Dendritic cell treated with granulocyte-macrophage colony-stimulating factor and Interleukin-4, amounts not matched to agents 40 ng/mL and 50 ng/mL, for 4 days (primary cell): ENCODE data around the gene CCDC188.

Experiments
- H3K27ac Mint-ChIP-seq: one replicate; pipeline ENCODE4 v1.8.0; 2022; ENCODE audit warnings: mild to moderate bottlenecking, mixed read lengths
- H3K27me3 Mint-ChIP-seq: one replicate; pipeline ENCODE4 v1.8.0; 2022; ENCODE audit warnings: mild to moderate bottlenecking, mixed read lengths
- H3K36me3 Mint-ChIP-seq: one replicate; pipeline ENCODE4 v1.8.0; 2022; ENCODE audit warnings: low read depth, mixed read lengths
- H3K4me1 Mint-ChIP-seq: one replicate; pipeline ENCODE4 v1.8.0; 2022; ENCODE audit warnings: low read depth, mixed read lengths
- H3K4me3 Mint-ChIP-seq: one replicate; pipeline ENCODE4 v1.8.0; 2022; ENCODE audit warnings: mild to moderate bottlenecking, moderate library complexity, mixed read lengths
- H3K9me3 Mint-ChIP-seq: one replicate; pipeline ENCODE4 v1.8.0; 2022; ENCODE audit warnings: mixed read lengths
- intact Hi-C: fragments of 100-400 bp; cut with micrococcal nuclease; formaldehyde crosslinking; loops from one replicate; pipeline ENCODE4 v1.15.0; 2022

The CCDC188 gene

GRCh38 chr22:20155330-20156041, 4.6 kb upstream of the CCDC188 start:
- Mint-ChIP-seq H3K4me3 (no peak overlapping the region), H3K36me3 (no peaks in the 10 kb centered on the region), H3K9me3 (no peaks in the 10 kb centered on the region), H3K4me1 (no peaks in the 10 kb centered on the region), H3K27ac (no peak overlapping the region), H3K27me3 (peaks cover 38% of the 10 kb centered on the region)
- intact Hi-C loops, result no loop called here

- no peak overlapping the region for H3K27ac Mint-ChIP-seq
- no peak overlapping the region for H3K4me3 Mint-ChIP-seq
- intact Hi-C loops, result no loop called here
- H3K9me3 Mint-ChIP-seq, result no peaks in the 10 kb centered on the region
- H3K36me3 Mint-ChIP-seq, result no peaks in the 10 kb centered on the region
- peaks cover 34% of the 10 kb centered on the region for H3K27me3 Mint-ChIP-seq
- H3K4me1 Mint-ChIP-seq, result no peaks in the 10 kb centered on the region
Measured at GRCh38 chr22:20154602-20155187, 3.8 kb upstream of the CCDC188 start.

DNA sequence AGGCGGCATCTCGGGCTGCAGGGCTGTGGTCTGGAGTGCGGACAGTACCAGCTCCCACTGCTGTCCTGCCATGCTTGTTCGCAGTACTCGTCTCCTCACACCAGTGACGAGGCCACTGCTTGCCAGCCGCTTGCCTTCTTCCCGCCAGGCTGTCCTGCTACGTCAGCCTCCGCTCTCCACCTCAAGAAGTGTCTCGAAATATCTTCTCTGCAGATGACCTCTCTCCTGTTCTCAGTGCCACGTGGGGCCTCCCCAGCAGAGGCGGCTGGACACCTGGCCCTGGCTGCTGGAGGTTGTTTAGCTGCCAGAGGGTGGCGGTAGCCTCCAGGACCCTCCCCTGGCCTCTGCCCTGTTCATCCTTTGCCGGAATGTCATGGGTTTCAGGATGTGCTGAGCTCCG, 3.1 kb upstream of the CCDC188 start:
- Mint-ChIP-seq H3K36me3 (no peaks in the 10 kb centered on the region), H3K9me3 (no peaks in the 10 kb centered on the region), H3K4me1 (no peaks in the 10 kb centered on the region), H3K27me3 (peaks cover 27% of the 10 kb centered on the region), H3K4me3 (no peak overlapping the region), H3K27ac (no peak overlapping the region)
- intact Hi-C loops, result no loop called here

DNA sequence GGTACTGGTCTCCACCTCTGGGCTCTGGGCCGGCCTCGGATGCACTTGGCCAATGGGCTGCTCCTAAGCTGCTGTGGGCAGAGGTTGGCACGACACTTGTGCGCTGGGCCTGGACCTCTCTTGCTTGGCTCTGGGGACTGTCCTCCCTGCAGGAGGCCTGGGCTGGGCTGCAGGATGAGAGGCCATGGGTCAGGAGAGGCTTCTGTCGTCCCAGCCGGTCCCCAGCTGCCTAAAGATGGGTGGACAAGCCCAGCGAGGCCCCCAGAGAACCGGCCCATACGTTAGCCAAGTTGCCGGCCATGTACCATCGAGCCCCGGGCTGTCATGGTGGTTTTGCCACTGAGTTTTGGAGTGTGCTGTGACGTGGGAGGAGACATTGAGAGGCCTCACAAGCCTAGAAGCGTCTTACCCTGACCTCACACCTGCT, 1.6 kb upstream of the CCDC188 start:
- Mint-ChIP-seq H3K27me3 (peaks cover 18% of the 10 kb centered on the region), H3K4me3 (no peak overlapping the region), H3K36me3 (no peaks in the 10 kb centered on the region), H3K4me1 (no peaks in the 10 kb centered on the region), H3K9me3 (no peaks in the 10 kb centered on the region), H3K27ac (no peak overlapping the region)
- intact Hi-C loops, result no loop called here

- no peaks in the 10 kb centered on the region for H3K4me1 Mint-ChIP-seq
- H3K4me3 Mint-ChIP-seq, result no peak overlapping the region
- H3K9me3 Mint-ChIP-seq, result no peaks in the 10 kb centered on the region
- intact Hi-C loops, result no loop called here
- H3K27ac Mint-ChIP-seq, result no peak overlapping the region
- H3K36me3 Mint-ChIP-seq, result no peaks in the 10 kb centered on the region
- H3K27me3 Mint-ChIP-seq, result peaks cover 11% of the 10 kb centered on the region
Measured at GRCh38 chr22:20151276-20151588, 377 bp upstream of the CCDC188 start.

- no peaks in the 10 kb centered on the region for H3K9me3 Mint-ChIP-seq
- intact Hi-C loops, result no loop called here
- no peaks in the 10 kb centered on the region for H3K4me1 Mint-ChIP-seq
Measured at GRCh38 chr22:20149257-20150250, 1.3 kb downstream of the CCDC188 start.

GRCh38 chr22:20148414-20148813, 2.4 kb downstream of the CCDC188 start:
- no peak overlapping the region for H3K4me3 Mint-ChIP-seq
- H3K27ac Mint-ChIP-seq, result no peak overlapping the region
- H3K36me3 Mint-ChIP-seq, result peaks cover 26% of the 10 kb centered on the region

More at GRCh38 chr22:20149257-20150250, 1.3 kb downstream of the CCDC188 start:
- Mint-ChIP-seq H3K4me3 (no peak overlapping the region), H3K36me3 (peaks cover 14% of the 10 kb centered on the region), H3K27ac (no peak overlapping the region), H3K27me3 (peaks cover 9% of the 10 kb centered on the region)

GRCh38 chr22:20147237-20147988, 3.4 kb downstream of the CCDC188 start:
- Mint-ChIP-seq H3K36me3 (peaks cover 36% of the 10 kb centered on the region), H3K4me3 (no peak overlapping the region), H3K9me3 (no peaks in the 10 kb centered on the region), H3K27me3 (peaks cover 2% of the 10 kb centered on the region), H3K4me1 (no peaks in the 10 kb centered on the region), H3K27ac (no peak overlapping the region)
- intact Hi-C loops, result no loop called here

More at GRCh38 chr22:20148414-20148813, 2.4 kb downstream of the CCDC188 start:
- intact Hi-C loops, result no loop called here
- no peaks in the 10 kb centered on the region for H3K4me1 Mint-ChIP-seq
- no peaks in the 10 kb centered on the region for H3K9me3 Mint-ChIP-seq
- peaks cover 2% of the 10 kb centered on the region for H3K27me3 Mint-ChIP-seq

- H3K4me3 Mint-ChIP-seq, result no peak overlapping the region
- intact Hi-C loops, result no loop called here
- H3K9me3 Mint-ChIP-seq, result no peaks in the 10 kb centered on the region
- H3K27ac Mint-ChIP-seq, result no peak overlapping the region
- H3K27me3 Mint-ChIP-seq, result no peaks in the 10 kb centered on the region
- peaks cover 42% of the 10 kb centered on the region for H3K36me3 Mint-ChIP-seq
- H3K4me1 Mint-ChIP-seq, result no peaks in the 10 kb centered on the region
Measured at GRCh38 chr22:20146777-20147176, 4.1 kb downstream of the CCDC188 start.

DNA sequence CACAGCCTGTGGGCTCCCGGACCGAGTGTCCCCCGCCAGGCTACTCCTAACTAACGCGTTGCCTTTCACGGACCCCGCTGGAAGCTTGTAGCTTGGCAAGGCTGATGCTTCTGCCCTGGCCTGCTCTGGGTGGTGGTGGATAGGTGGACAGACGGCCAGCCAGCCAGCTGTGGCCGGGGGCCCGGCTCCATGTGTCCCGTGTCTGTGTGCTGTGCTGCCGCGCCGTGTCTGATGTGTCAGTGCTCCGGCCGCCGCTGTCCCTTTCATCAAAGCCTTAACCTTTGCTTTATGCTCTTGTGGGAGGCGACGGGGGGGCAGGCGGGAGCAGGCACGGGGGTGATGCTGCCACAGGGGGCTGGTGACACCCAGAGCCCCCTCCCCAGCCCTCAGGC, 5.0 kb downstream of the CCDC188 start:
- H3K4me1 Mint-ChIP-seq, result no peaks in the 10 kb centered on the region
- H3K9me3 Mint-ChIP-seq, result no peaks in the 10 kb centered on the region
- intact Hi-C loops, result no loop called here

DNA sequence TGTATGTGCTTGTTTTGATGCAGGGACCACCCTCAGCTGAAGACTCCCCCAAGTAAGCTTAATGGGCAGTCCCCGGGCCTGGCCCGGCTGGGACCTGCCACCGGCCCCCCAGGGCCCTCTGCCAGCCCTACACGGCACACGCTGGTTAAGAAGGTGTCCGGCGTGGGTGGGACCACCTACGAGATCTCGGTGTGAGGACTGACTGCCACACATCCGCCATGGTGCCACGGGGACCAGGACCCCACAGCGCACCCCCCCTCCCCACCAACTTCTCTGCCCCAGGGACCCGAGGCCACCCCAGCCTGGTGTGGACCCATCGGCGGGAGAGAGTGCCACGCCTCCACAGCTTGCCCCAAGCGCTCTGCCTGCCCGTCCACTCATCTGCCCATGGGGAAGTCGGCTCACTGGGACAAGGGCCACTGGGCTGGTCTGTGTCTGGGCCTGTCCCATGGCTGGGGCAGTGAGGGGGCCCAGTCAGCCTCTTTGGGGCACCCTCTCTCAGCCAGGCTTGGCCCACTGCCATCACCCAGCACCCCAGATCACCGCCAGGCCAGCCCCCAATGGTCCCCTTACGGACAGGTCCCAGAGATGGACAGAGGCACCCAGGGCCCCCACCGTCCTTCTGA, 5.5 kb downstream of the CCDC188 start:
- H3K36me3 Mint-ChIP-seq, result peaks cover 57% of the 10 kb centered on the region
- no peaks in the 10 kb centered on the region for H3K27me3 Mint-ChIP-seq
- H3K4me3 Mint-ChIP-seq, result no peak overlapping the region
- H3K4me1 Mint-ChIP-seq, result no peaks in the 10 kb centered on the region
- no peaks in the 10 kb centered on the region for H3K9me3 Mint-ChIP-seq
- no peak overlapping the region for H3K27ac Mint-ChIP-seq
- intact Hi-C loops, result no loop called here

More for the DNA sequence above, 5.0 kb downstream of the CCDC188 start:
- H3K4me3 Mint-ChIP-seq, result no peak overlapping the region
- H3K36me3 Mint-ChIP-seq, result peaks cover 52% of the 10 kb centered on the region
- H3K27ac Mint-ChIP-seq, result no peak overlapping the region
- H3K27me3 Mint-ChIP-seq, result no peaks in the 10 kb centered on the region

DNA sequence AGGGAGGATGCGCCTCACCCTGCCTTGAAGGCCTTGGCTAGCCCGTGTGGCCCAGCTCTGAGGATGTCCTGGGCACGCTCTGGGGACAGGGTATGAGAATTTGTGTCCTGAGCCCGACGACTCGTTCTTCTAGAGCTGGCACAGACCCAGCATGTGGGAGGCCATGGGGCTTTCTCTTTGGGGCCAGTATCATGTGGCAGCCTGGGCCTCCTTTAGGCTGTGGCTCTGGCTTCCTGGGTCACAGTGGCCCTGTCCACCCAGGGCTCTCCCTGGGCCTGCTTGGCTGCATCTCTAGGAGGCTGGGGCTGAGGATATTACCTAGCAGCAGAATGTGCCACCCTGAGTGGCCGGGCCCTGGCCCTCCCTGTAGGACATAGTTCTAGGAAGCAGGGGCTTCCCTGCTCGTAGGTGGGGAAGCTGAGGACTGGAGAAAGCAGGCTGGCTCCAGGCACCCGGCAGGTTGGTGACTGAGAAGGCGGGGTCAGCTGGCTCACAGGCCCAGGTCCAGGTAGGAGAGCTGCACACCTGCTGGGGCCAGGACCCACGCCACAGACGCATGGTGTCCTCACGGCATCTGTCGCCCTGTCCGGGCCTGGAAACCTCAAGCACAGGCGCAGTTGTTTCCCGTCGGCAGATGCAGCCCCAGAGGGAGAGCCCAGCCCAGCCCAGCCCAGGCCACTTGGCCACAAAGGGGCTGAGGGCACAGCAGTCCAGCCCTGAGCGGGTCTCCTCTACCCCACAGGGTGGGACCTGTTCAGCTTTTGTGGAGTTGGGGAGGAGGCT, 6.8 kb downstream of the CCDC188 start:
- Mint-ChIP-seq H3K4me1 (no peaks in the 10 kb centered on the region), H3K27ac (no peak overlapping the region), H3K27me3 (no peaks in the 10 kb centered on the region), H3K36me3 (peaks cover 69% of the 10 kb centered on the region), H3K9me3 (no peaks in the 10 kb centered on the region), H3K4me3 (no peak overlapping the region)
- intact Hi-C loops, result no loop called here
